Endothelial cell of umbilical vein (primary cell): Measurements from ENCODE around the gene SKIDA1. TPM values are rescaled to one million over a fixed set of nuclear protein-coding genes. Genes with fewer than 3 reads are reported as not detected.

Source experiments
- BruUV-seq: library from RNA; stranded (reverse); fragments of 400-500 nt; replicated peaks from 2 replicates; lab custom pipeline; 2021; lab: Mats Ljungman, UMichigan
- CTCF ChIA-PET: fragments of 300-600, 350-600 bp; sonication (Branson Sonifier 250); formaldehyde crosslinking; loops from one replicate; lab custom pipeline; 2021; ENCODE audit warnings: antibody characterized with exemption, inconsistent platforms; lab: Charles Lee
- POLR2A ChIA-PET: fragments of 300-600, 350-600 bp; sonication (Branson Sonifier 250); formaldehyde crosslinking; loops from one replicate; lab custom pipeline; 2021; ENCODE audit warnings: antibody characterized with exemption, inconsistent platforms; lab: Charles Lee
- DNase-seq: peaks from one replicate; pipeline ENCODE4 v3.0.0-alpha.2; 2011; ENCODE audit warnings: low read depth, low spot score
- FAIRE-seq: peaks from 2 replicates; lab custom pipeline; 2011; peaks lifted over from hg19 to GRCh38; lab: Jason Lieb, UNC
- H2AFZ ChIP-seq: 2 replicates; pipeline ENCODE4 v1.6.0; 2012; ENCODE audit warnings: low read depth, low read length, control low read depth, inconsistent platforms
- H3K27ac ChIP-seq: 2 replicates; pipeline ENCODE4 v1.5.1; 2011; ENCODE audit warnings: low read depth, mild to moderate bottlenecking, control low read depth, low read length, moderate library complexity; ENCODE audit not compliant: insufficient read depth
- H3K27me3 ChIP-seq, 2 experiments: 2 replicates each; pipeline versions ENCODE4 v1.6.0 to v1.6.1; 2011; ENCODE audit warnings: low read length in 2 of 2, mixed read lengths in 1 of 2; ENCODE audit not compliant: control insufficient read depth in 2 of 2, insufficient read depth in 2 of 2
- H3K36me3 ChIP-seq, 2 experiments: 2 replicates in 1 of 2; 3 replicates in 1 of 2; pipeline ENCODE4 v1.5.1; 2011; ENCODE audit warnings: low read length in 2 of 2, mild to moderate bottlenecking in 1 of 2, moderate library complexity in 1 of 2; ENCODE audit not compliant: control insufficient read depth in 2 of 2, insufficient read depth in 2 of 2; ENCODE audit errors: extremely low read depth in 1 of 2
- H3K4me1 ChIP-seq: 3 replicates; pipeline ENCODE4 v1.5.1; 2011; ENCODE audit warnings: mild to moderate bottlenecking, low read length; ENCODE audit not compliant: control insufficient read depth, insufficient read depth; ENCODE audit errors: extremely low read depth
- H3K4me2 ChIP-seq: 2 replicates; pipeline ENCODE4 v1.6.1; 2011; ENCODE audit warnings: low read length, control low read depth, mixed read lengths; ENCODE audit not compliant: insufficient read depth
- H3K4me3 ChIP-seq, 3 experiments: fragments of 200-600 bp in 1 of 3; sonication (generic), shearing (Covaris generic) in 1 of 3; replicated peaks in 1 of 3; 2 replicates each; pipeline ENCODE4 v1.5.1; 2011 to 2016; ENCODE audit warnings: control low read depth in 3 of 3, low read length in 3 of 3, mild to moderate bottlenecking in 2 of 3, inconsistent platforms in 1 of 3, low read depth in 1 of 3, moderate library complexity in 1 of 3; ENCODE audit not compliant: insufficient read depth in 1 of 3
- H3K79me2 ChIP-seq: 2 replicates; pipeline ENCODE4 v1.6.0; 2012; ENCODE audit warnings: low read length, inconsistent platforms; ENCODE audit not compliant: control insufficient read depth, insufficient read depth
- H3K9ac ChIP-seq: replicated peaks from 2 replicates; pipeline ENCODE3; 2011; ENCODE audit warnings: low read length, control low read depth; ENCODE audit not compliant: insufficient read depth; ENCODE audit errors: extremely low read depth
- H3K9me1 ChIP-seq: replicated peaks from 3 replicates; pipeline ENCODE4 v1.6.0; 2011; ENCODE audit warnings: mild to moderate bottlenecking, low read length; ENCODE audit not compliant: control insufficient read depth, insufficient read depth; ENCODE audit errors: extremely low read depth
- H3K9me3 ChIP-seq: replicated peaks from 2 replicates; pipeline ENCODE4 v1.5.1; 2012; ENCODE audit warnings: low read length, inconsistent platforms; ENCODE audit not compliant: control insufficient read depth, insufficient read depth
- H4K20me1 ChIP-seq: replicated peaks from 2 replicates; pipeline ENCODE3; 2011; ENCODE audit warnings: mild to moderate bottlenecking, low read length; ENCODE audit not compliant: control insufficient read depth, insufficient read depth; ENCODE audit errors: extremely low read depth
- CTCF ChIP-seq, 2 donors: IDR thresholded peaks; 1 replicate in 1 of 2; 2 replicates in 1 of 2; pipeline ENCODE4 v1.5.1; 2011; ENCODE audit warnings: low read length in 2 of 2, mild to moderate bottlenecking in 2 of 2, moderate library complexity in 2 of 2, control low read depth in 1 of 2, inconsistent platforms in 1 of 2, low read depth in 1 of 2; ENCODE audit not compliant: insufficient read depth in 1 of 2; ENCODE audit errors: extremely low read depth in 1 of 2
- EZH2 ChIP-seq: IDR thresholded peaks from 2 replicates; pipeline ENCODE4 v1.6.1; 2012; ENCODE audit warnings: borderline replicate concordance, low read depth, mild to moderate bottlenecking, moderate library complexity, low read length, inconsistent platforms; ENCODE audit not compliant: severe bottlenecking
- FOS ChIP-seq: IDR thresholded peaks from 2 replicates; pipeline ENCODE4 v1.6.1; 2011; ENCODE audit warnings: mild to moderate bottlenecking, low read length, moderate library complexity, borderline replicate concordance; ENCODE audit not compliant: insufficient read depth
- GATA2 ChIP-seq: IDR thresholded peaks from 2 replicates; pipeline ENCODE4 v1.7.0; 2011; ENCODE audit warnings: low read depth, mild to moderate bottlenecking, moderate library complexity, mixed read lengths, low read length; ENCODE audit not compliant: insufficient read length, insufficient read depth
- JUN ChIP-seq: IDR thresholded peaks from 2 replicates; pipeline ENCODE4 v1.6.1; 2011; ENCODE audit warnings: borderline replicate concordance, low read depth; ENCODE audit not compliant: insufficient read length, insufficient read depth
- MAX ChIP-seq: IDR thresholded peaks from 2 replicates; pipeline ENCODE4 v1.6.1; 2011; ENCODE audit not compliant: insufficient read depth, insufficient read length
- MYC ChIP-seq: IDR thresholded peaks from one replicate; pipeline ENCODE4 v1.6.1; 2011; ENCODE audit warnings: mild to moderate bottlenecking, low read depth, low read length
- POLR2A ChIP-seq: IDR thresholded peaks from 2 replicates; pipeline ENCODE4 v1.6.1; 2012; ENCODE audit warnings: low read depth, mild to moderate bottlenecking, control low read depth, low read length
- POLR2AphosphoS5 ChIP-seq: IDR thresholded peaks from 2 replicates; pipeline ENCODE4 v1.6.1; 2012; ENCODE audit warnings: low read depth, mild to moderate bottlenecking, control low read depth, low read length, moderate library complexity; ENCODE audit not compliant: insufficient read depth
- dilution Hi-C: fragments of 300-500 bp; cut with MboI; formaldehyde crosslinking; loops from one replicate; pipeline ENCODE4 v1.15.0; 2019; ENCODE audit warnings: low sequenced_read_pairs; ENCODE audit not compliant: extremely low pct_ligation_motif_present
- intact Hi-C: fragments of 100-400 bp; cut with micrococcal nuclease; formaldehyde crosslinking; loops from one replicate; pipeline ENCODE4 v1.10.0; 2022
- polyA plus RNA-seq, 4 experiments: library from polyadenylated mRNA; depleted of rRNA in 3 of 4; stranded (reverse) in 3 of 4; unstranded in 1 of 4; fragments of >200 nt; gene quantifications; 2 replicates each; pipeline versions ENCODE4 v1.2.1 to v1.2.3, GENCODE V29; 2011 to 2012; ENCODE audit warnings: missing spikeins in 1 of 4
- total RNA-seq: library from RNA; stranded (reverse); gene quantifications from 2 replicates; pipeline ENCODE4 v1.2.3, GENCODE V29; 2021

Gene SKIDA1
- total and polyA plus RNA-seq, 2 donors (not counting 3 experiments of a cell fraction or from before 2014, with no cell fraction given): 0.21 to 0.71 TPM

- no peaks in the 10 kb centered on the region for H3K79me2 ChIP-seq
- ChIA-PET CTCF (interaction anchor here (0.8 to 1.8 kb wide), 10 partner anchors 9 to 475 kb away, joined by 3 to 22 read pairs (median 5); partner anchors contain the start of gene MLLT10), POLR2A (interaction anchor here (0.7 to 0.9 kb wide), 5 partner anchors 7 to 910 kb away, joined by 3 to 4 read pairs (median 3); no protein-coding TSS in a partner anchor)
- dilution Hi-C loops: no loop called here
- H3K4me1 ChIP-seq: peaks cover 26% of the 10 kb centered on the region
- no peaks in the 10 kb centered on the region for H3K27me3 ChIP-seq
- BruUV-seq: no TSS peak
- H2AFZ ChIP-seq: peak overlapping the region; percentile 83
- TF ChIP-seq GATA2 (no peak), CTCF (IDR thresholded peaks at IDR 0.05; ENCODE audit: extremely low read depth in 1 of 2, insufficient read depth in 1 of 2, low read depth in 1 of 2, low read length in 2 of 2) (no peak), MYC (no peak), POLR2A (no peak), MAX (no peak), EZH2 (no peak), JUN (no peak), POLR2AphosphoS5 (no peak), FOS (no peak)
- no peaks in the 10 kb centered on the region for H3K9me3 ChIP-seq
- peak overlapping the region; percentile 93 for H3K4me2 ChIP-seq
- no peaks in the 10 kb centered on the region for H3K9me1 ChIP-seq
- H3K4me3 ChIP-seq: peak overlapping the region; percentile 40 to 91 (median 86)
- H3K27ac ChIP-seq: peak overlapping the region; percentile 73
- H4K20me1 ChIP-seq: no peaks in the 10 kb centered on the region
- H3K9ac ChIP-seq: peak overlapping the region; percentile 82
- peak; percentile 61 for DNase-seq
- H3K36me3 ChIP-seq: no peaks in the 10 kb centered on the region
- intact Hi-C loops: loop anchor here (1.0 to 5.0 kb wide), 2 partner anchors 241 to 483 kb away; partner anchors contain the start of gene DNAJC1
- no peak for FAIRE-seq
These were observed 6.7 kb downstream of the SKIDA1 start for GRCh38 chr10:21518641-21519396.
